GM12801 (cell line): ENCODE data around the gene OVCA2.

Experiments
- CTCF ChIP-seq: IDR thresholded peaks from one replicate; pipeline ENCODE4 v1.5.1; 2011; ENCODE audit warnings: control low read depth; ENCODE audit not compliant: insufficient read length; ENCODE audit errors: extremely low read depth

OVCA2 gene

GRCh38 chr17:2053380-2054261 lies 11.8 kb downstream of the OVCA2 start:
- no peak for TF ChIP-seq CTCF

GRCh38 chr17:2054262-2054511 lies 12.4 kb downstream of the OVCA2 start:
- no peak for TF ChIP-seq CTCF

- TF ChIP-seq CTCF = no peak
These were observed 12.9 kb downstream of the OVCA2 start, which contains the start of gene HIC1 for GRCh38 chr17:2054512-2055291. Gene HIC1 (plus strand): TSS chr17:2055103. CDS start chr17:2056691, 1,588 bp downstream.

GRCh38 chr17:2055292-2056205 lies 13.7 kb downstream of the OVCA2 start:
- TF ChIP-seq CTCF = no peak

GRCh38 chr17:2056206-2057174 lies 14.7 kb downstream of the OVCA2 start:
- no peak for TF ChIP-seq CTCF

GRCh38 chr17:2057175-2057759 lies 15.4 kb downstream of the OVCA2 start:
- no peak for TF ChIP-seq CTCF
